Vagina (tissue), 2 donors: Measurements from ENCODE around the gene YTHDF2. TPM values are rescaled to one million over a fixed set of nuclear protein-coding genes. Genes with fewer than 3 reads are reported as not detected.

ENCODE experiments used
- DNase-seq, 2 donors: peaks; one replicate each; pipeline ENCODE4 v3.0.0-alpha.2; 2017; ENCODE audit errors: extremely low spot score in 2 of 2
- H3K27ac ChIP-seq: fragments of 200-600 bp; sonication (generic); one replicate; pipeline ENCODE4 v1.5.1; 2019
- H3K27me3 ChIP-seq: fragments of 200-600 bp; sonication (generic); one replicate; pipeline ENCODE4 v1.5.1; 2019
- H3K36me3 ChIP-seq, 2 donors: fragments of 200-600 bp; sonication (generic); one replicate each; pipeline ENCODE4 v1.5.1; 2017 to 2019
- H3K4me1 ChIP-seq: fragments of 200-600 bp; sonication (generic); one replicate; pipeline ENCODE4 v1.5.1; 2019
- H3K4me3 ChIP-seq, 2 donors: fragments of 200-600 bp; sonication (generic); 1 replicate in 1 of 2; 2 replicates in 1 of 2; pipeline ENCODE4 v1.5.1; 2016 to 2019
- H3K9me3 ChIP-seq: fragments of 200-600 bp; sonication (generic); one replicate; pipeline ENCODE4 v1.5.1; 2019
- CTCF ChIP-seq, 3 experiments: fragments of 450-650 bp in 2 of 3; fragments of 200-600 bp in 1 of 3; sonication (generic) in 1 of 3; IDR thresholded peaks; one replicate each; pipeline ENCODE4 v1.5.1; 2017 to 2019; ENCODE audit warnings: antibody characterized with exemption in 3 of 3, mild to moderate bottlenecking in 2 of 3, moderate library complexity in 2 of 3
- POLR2A ChIP-seq, 2 donors: fragments of 450-650 bp; IDR thresholded peaks; one replicate each; pipeline ENCODE4 v1.6.1; 2017; ENCODE audit warnings: antibody characterized with exemption in 2 of 2, mild to moderate bottlenecking in 2 of 2, moderate library complexity in 2 of 2
- POLR2AphosphoS5 ChIP-seq, 2 donors: sonication (generic); formaldehyde crosslinking; IDR thresholded peaks; one replicate each; pipeline ENCODE4 v1.9.0; 2017; ENCODE audit warnings: antibody characterized with exemption in 2 of 2, mild to moderate bottlenecking in 2 of 2, low read depth in 1 of 2; ENCODE audit not compliant: insufficient read depth in 1 of 2
- intact Hi-C: fragments of 100-400 bp; cut with DNase I; formaldehyde crosslinking; loops from one replicate; pipeline ENCODE4 v1.15.1; 2023
- total RNA-seq: library from RNA; depleted of rRNA; stranded (reverse); fragments of >200 nt; gene quantifications from one replicate; pipeline ENCODE4 v1.2.3, GENCODE V29; 2016

Gene YTHDF2
- total RNA-seq, 1 donor from 2014 or later = 61.9 TPM

DNA sequence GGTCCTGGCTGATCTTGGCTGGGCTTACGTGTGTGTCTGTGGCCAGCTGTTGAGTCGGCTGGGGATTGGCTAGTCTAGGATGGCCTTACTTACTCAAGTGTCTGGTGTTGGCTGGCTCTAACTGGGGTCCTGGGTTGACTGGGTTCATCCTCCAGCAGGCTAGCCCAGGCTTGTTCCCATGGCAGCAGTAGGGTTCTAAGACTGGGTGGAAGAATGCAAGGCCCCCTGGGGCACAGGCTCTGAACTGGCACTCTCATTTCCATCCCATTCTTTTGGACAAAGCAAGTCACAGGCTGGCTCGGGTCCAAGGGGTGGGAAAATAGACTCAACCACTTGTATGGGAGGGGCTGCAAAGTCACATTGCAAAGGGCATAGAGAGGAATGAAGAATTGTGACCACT, 67.3 kb downstream of the YTHDF2 start:
- intact Hi-C loops = no loop called here
- no peak for TF ChIP-seq CTCF (IDR thresholded peaks at IDR 0.05)
- TF ChIP-seq POLR2A (IDR thresholded peaks at IDR 0.05) = no peak
- TF ChIP-seq POLR2AphosphoS5 (IDR thresholded peaks at IDR 0.05; ENCODE audit: insufficient read depth in 1 of 2, low read depth in 1 of 2) = no peak
- no peak overlapping the region for H3K27ac ChIP-seq
- no peak for DNase-seq
- no peaks in the 10 kb centered on the region for H3K4me1 ChIP-seq
- H3K4me3 ChIP-seq = no peak overlapping the region
- H3K9me3 ChIP-seq = no peaks in the 10 kb centered on the region
- H3K36me3 ChIP-seq = no peaks in the 10 kb centered on the region
- H3K27me3 ChIP-seq = no peaks in the 10 kb centered on the region

DNA sequence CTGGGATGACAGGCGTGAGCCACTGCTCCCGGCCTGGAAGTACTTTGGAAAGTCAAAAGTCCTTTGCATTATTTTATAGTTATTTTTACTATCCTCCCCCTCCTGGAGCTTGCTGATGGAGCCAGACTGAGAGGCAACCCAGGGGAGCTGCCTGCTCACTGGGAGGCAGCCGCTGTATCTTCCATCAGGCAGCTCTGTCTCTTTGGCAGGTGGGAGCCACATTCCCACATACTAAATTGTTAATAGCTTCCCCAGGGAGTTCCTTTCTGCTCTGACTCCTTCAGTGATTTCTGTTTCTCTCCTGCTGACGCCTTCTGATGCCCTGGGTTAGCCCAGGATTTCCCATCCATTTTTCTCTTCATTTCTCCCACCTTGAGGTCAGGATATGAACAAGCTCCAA, 70.3 kb downstream of the YTHDF2 start:
- Histone ChIP-seq H3K4me1 (no peaks in the 10 kb centered on the region), H3K27me3 (no peaks in the 10 kb centered on the region), H3K4me3 (no peak overlapping the region), H3K36me3 (no peaks in the 10 kb centered on the region), H3K27ac (no peak overlapping the region), H3K9me3 (no peaks in the 10 kb centered on the region)
- no peak for DNase-seq
- intact Hi-C loops = no loop called here
- TF ChIP-seq CTCF (IDR thresholded peaks at IDR 0.05) (no peak), POLR2A (IDR thresholded peaks at IDR 0.05) (no peak), POLR2AphosphoS5 (IDR thresholded peaks at IDR 0.05; ENCODE audit: insufficient read depth in 1 of 2, low read depth in 1 of 2) (no peak)

DNA sequence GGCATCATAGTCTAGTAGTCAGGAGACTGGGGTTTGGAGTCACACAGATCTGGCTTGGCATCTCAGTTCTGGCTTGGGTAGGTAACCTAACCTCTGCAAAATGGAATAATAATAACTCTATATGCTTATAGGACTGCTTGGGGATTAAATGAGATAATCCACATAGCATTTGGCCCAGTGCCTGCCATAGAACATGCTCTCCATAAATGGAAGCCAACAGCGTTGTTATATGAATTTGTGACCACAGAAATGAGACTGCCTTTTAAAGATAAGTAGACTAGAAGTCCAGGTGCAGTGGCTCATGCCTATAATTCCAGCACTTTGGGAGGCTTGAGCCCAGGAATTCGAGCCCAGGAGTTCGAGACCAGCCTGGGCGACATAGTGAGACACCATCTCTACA, 71.2 kb downstream of the YTHDF2 start:
- no peak for TF ChIP-seq POLR2AphosphoS5 (IDR thresholded peaks at IDR 0.05; ENCODE audit: insufficient read depth in 1 of 2, low read depth in 1 of 2)
- H3K36me3 ChIP-seq = no peaks in the 10 kb centered on the region
- intact Hi-C loops = no loop called here
- no peak overlapping the region for H3K27ac ChIP-seq
- H3K4me3 ChIP-seq = no peak overlapping the region
- H3K9me3 ChIP-seq = no peaks in the 10 kb centered on the region
- DNase-seq = no peak
- H3K27me3 ChIP-seq = no peaks in the 10 kb centered on the region
- no peaks in the 10 kb centered on the region for H3K4me1 ChIP-seq

- no peaks in the 10 kb centered on the region for H3K4me1 ChIP-seq
- H3K4me3 ChIP-seq = no peak overlapping the region
- no peaks in the 10 kb centered on the region for H3K36me3 ChIP-seq
- H3K27me3 ChIP-seq = peaks cover 4% of the 10 kb centered on the region
- H3K27ac ChIP-seq = no peak overlapping the region
- intact Hi-C loops = no loop called here
- no peak for DNase-seq
- H3K9me3 ChIP-seq = no peaks in the 10 kb centered on the region
- no peak for TF ChIP-seq CTCF (IDR thresholded peaks at IDR 0.05)
- TF ChIP-seq POLR2A (IDR thresholded peaks at IDR 0.05) = no peak
- no peak for TF ChIP-seq POLR2AphosphoS5 (IDR thresholded peaks at IDR 0.05; ENCODE audit: insufficient read depth in 1 of 2, low read depth in 1 of 2)
Measured at GRCh38 chr1:28811369-28811765, 74.6 kb downstream of the YTHDF2 start.

DNA sequence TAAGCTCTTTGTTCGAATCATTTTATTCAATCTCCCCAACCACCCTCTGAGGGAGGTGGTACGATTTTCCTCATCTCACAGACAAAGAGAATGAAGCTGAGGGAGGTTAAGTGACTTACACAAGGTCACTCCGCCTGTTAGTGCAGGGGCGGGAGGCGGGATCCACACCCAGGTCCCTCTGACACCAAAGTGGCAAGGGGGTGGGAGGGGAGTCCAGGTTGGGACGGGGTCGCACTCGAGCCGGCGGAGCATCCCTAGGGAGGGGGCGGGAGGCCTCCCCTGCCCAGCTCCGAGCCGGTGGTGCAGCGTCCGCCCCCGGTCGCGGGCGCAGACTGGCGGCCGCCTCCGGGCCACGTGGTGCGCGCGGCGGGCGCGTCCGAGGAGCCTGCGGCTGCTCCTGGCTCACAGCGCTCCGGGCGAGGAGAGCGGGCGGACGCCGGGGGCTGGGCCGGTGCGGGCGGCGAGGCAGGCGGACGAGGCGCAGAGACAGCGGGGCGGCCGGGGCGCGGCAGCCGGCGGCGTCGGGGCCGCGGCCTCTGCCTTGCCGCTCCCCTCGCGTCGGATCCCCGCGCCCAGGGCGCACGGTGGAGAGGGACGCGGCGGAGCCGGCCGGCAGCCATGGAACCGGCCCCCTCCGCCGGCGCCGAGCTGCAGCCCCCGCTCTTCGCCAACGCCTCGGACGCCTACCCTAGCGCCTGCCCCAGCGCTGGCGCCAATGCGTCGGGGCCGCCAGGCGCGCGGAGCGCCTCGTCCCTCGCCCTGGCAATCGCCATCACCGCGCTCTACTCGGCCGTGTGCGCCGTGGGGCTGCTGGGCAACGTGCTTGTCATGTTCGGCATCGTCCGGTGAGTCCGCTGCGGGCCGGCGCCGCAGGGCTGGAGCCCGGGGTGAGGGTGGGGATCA, 75.3 kb downstream of the YTHDF2 start, which contains the start of gene OPRD1:
Gene OPRD1, plus strand, starts transcription at position 405 of the 903 bp plus-strand sequence. Its CDS starts 214 bp downstream, at position 619.
- H3K4me3 ChIP-seq = no peak within 1 kb of the TSS
- no peaks in the 10 kb centered on the region for H3K4me1 ChIP-seq
- intact Hi-C loops = no loop called here
- H3K27ac ChIP-seq = no peak within 1 kb of the TSS
- no peak for DNase-seq
- H3K27me3 ChIP-seq = peaks cover 4% of the 10 kb centered on the region
- TF ChIP-seq POLR2A (IDR thresholded peaks at IDR 0.05) (no peak), CTCF (IDR thresholded peaks at IDR 0.05) (no peak), POLR2AphosphoS5 (IDR thresholded peaks at IDR 0.05; ENCODE audit: insufficient read depth in 1 of 2, low read depth in 1 of 2) (no peak)
- no peaks in the 10 kb centered on the region for H3K9me3 ChIP-seq
- no peaks in the 10 kb centered on the region for H3K36me3 ChIP-seq
